ENCODE data around the gene FBXW4.

Gene FBXW4

DNA sequence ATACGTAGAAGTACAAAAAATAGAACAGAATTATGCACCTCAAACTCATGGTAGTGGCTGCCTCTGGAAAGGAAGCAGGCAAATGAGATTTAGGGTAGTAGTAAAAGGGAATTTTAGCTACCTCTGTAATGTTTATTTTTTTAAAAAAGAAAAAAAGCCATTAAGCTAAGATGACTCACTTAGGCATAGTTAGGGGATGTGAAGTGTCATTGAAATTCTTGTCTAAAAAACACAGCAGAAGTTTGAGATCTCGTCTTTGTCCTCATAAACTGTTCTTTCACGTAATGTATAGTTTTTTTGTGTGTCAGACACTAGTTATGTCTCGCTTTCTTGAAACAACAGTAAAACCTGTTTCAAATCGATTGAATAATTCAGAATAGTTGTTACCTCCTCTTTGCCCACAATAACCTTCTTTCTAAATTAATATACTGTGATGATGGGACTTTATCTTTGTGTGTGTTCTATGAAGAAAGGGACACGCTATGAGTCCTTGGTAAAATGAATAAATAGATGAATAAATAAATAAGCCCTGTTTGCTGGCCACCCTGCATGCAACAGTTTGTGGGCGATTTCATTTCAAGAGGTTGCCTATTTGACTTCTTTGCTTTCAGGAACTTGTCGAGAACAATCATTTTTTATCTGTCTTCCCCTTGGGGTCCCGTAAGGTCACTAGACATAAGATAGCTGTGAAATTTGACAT, 14.5 kb upstream of the FBXW4 start:
- Histone ChIP-seq H3K79me2 (ENCODE audit: insufficient read depth, low read depth) (no peaks in the 10 kb centered on the region), H3K27me3 (ENCODE audit: insufficient read depth, low read depth) (no peaks in the 10 kb centered on the region), H2AFZ (ENCODE audit: low read depth) (no peak overlapping the region), H4K20me1 (ENCODE audit: insufficient read depth) (no peaks in the 10 kb centered on the region), H3K36me3 (ENCODE audit: insufficient read depth) (no peaks in the 10 kb centered on the region), H3K27ac (no peak overlapping the region), H3K4me1 (ENCODE audit: low read depth, poor library complexity, severe bottlenecking) (peaks cover 7% of the 10 kb centered on the region), H3K4me2 (no peak overlapping the region), H3K9ac (no peak overlapping the region), H3K4me3 (IDR thresholded peaks at IDR 0.05; ENCODE audit: insufficient read depth, low read depth, low read length) (no peak overlapping the region)
- TF ChIP-seq, protein P1, sequence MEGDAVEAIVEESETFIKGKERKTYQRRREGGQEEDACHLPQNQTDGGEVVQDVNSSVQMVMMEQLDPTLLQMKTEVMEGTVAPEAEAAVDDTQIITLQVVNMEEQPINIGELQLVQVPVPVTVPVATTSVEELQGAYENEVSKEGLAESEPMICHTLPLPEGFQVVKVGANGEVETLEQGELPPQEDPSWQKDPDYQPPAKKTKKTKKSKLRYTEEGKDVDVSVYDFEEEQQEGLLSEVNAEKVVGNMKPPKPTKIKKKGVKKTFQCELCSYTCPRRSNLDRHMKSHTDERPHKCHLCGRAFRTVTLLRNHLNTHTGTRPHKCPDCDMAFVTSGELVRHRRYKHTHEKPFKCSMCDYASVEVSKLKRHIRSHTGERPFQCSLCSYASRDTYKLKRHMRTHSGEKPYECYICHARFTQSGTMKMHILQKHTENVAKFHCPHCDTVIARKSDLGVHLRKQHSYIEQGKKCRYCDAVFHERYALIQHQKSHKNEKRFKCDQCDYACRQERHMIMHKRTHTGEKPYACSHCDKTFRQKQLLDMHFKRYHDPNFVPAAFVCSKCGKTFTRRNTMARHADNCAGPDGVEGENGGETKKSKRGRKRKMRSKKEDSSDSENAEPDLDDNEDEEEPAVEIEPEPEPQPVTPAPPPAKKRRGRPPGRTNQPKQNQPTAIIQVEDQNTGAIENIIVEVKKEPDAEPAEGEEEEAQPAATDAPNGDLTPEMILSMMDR (conservative IDR thresholded peaks at IDR 0.05; ENCODE audit: low read depth, low read length): no peak

DNA sequence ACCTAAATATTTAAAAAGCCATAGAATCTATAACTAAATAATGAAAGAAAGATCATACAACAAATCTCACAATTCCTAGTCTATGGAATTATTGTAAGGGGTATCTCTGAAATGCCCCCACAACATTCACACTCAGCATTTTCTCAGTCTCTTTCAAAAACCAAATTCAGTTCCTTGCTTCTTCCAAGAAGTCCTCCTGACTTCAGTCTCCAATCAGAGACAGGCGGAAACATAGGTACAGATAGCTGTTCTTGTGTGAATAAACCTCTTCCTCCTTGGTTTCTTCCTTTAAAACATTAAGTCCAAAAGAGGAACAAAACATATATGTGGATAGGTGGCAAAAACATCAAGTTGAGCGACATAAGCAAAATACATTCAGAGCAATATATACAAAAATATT, 13.9 kb upstream of the FBXW4 start:
- Histone ChIP-seq H3K4me3 (IDR thresholded peaks at IDR 0.05; ENCODE audit: insufficient read depth, low read depth, low read length) (no peak overlapping the region), H3K27me3 (ENCODE audit: insufficient read depth, low read depth) (no peaks in the 10 kb centered on the region), H3K36me3 (ENCODE audit: insufficient read depth) (no peaks in the 10 kb centered on the region), H3K9ac (no peak overlapping the region), H3K79me2 (ENCODE audit: insufficient read depth, low read depth) (no peaks in the 10 kb centered on the region), H3K27ac (no peak overlapping the region), H3K4me2 (no peak overlapping the region), H3K4me1 (ENCODE audit: low read depth, poor library complexity, severe bottlenecking) (peaks cover 7% of the 10 kb centered on the region), H2AFZ (ENCODE audit: low read depth) (no peak overlapping the region), H4K20me1 (ENCODE audit: insufficient read depth) (no peaks in the 10 kb centered on the region)
- TF ChIP-seq, protein P1 (conservative IDR thresholded peaks at IDR 0.05; ENCODE audit: low read depth, low read length): no peak

DNA sequence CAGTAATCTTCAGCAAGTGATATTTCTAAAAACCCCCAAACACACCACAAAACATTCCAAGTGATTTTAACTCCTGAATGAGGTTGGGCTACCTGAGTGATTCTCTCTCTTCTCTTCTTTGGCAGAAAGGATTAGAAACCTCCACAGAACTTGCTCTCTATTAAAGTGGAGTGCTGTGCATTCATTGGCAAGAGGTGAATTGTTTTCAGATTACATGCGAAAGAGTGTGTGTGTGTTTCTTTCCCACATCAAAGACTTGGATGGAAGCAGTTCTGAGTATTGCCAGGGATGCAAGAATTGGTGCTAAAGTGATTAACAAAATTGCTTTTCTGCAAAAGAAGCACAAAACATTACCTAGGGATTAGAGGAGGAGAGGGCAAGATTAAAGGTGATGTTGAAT, 13.1 kb upstream of the FBXW4 start:
- Histone ChIP-seq H2AFZ (ENCODE audit: low read depth) (no peak overlapping the region), H3K36me3 (ENCODE audit: insufficient read depth) (no peaks in the 10 kb centered on the region), H3K79me2 (ENCODE audit: insufficient read depth, low read depth) (no peaks in the 10 kb centered on the region), H3K27me3 (ENCODE audit: insufficient read depth, low read depth) (no peaks in the 10 kb centered on the region), H3K9ac (no peak overlapping the region), H3K4me2 (no peak overlapping the region), H3K4me1 (ENCODE audit: low read depth, poor library complexity, severe bottlenecking) (peaks cover 14% of the 10 kb centered on the region), H3K4me3 (IDR thresholded peaks at IDR 0.05; ENCODE audit: insufficient read depth, low read depth, low read length) (no peak overlapping the region), H4K20me1 (ENCODE audit: insufficient read depth) (no peaks in the 10 kb centered on the region), H3K27ac (no peak overlapping the region)
- TF ChIP-seq, protein P1 (conservative IDR thresholded peaks at IDR 0.05; ENCODE audit: low read depth, low read length): no peak

DNA sequence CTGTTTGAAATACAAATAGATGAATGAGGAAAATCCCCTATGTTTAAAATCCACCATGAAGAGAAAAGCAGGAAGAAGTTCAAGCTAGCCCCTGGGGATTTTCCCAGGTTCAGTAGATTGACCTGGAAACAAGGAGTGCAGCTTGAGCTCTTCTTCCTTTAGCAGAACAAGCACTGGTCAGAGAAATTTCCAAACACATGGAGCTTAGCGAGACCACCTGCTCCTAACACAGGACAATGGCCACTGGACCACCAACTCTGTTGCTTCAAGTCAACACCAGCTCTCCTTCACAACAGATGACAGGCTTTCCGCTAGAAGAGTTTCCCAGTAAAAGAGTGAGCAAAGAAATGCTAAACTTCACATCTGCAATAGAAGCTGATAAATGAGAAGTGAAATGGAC, 9.4 kb upstream of the FBXW4 start:
- Histone ChIP-seq H3K4me1 (ENCODE audit: low read depth, poor library complexity, severe bottlenecking) (peaks cover 16% of the 10 kb centered on the region), H3K9ac (no peak overlapping the region), H3K4me3 (IDR thresholded peaks at IDR 0.05; ENCODE audit: insufficient read depth, low read depth, low read length) (no peak overlapping the region), H3K27ac (no peak overlapping the region), H3K4me2 (no peak overlapping the region), H3K36me3 (ENCODE audit: insufficient read depth) (no peaks in the 10 kb centered on the region), H2AFZ (ENCODE audit: low read depth) (no peak overlapping the region), H4K20me1 (ENCODE audit: insufficient read depth) (no peaks in the 10 kb centered on the region), H3K27me3 (ENCODE audit: insufficient read depth, low read depth) (no peaks in the 10 kb centered on the region), H3K79me2 (ENCODE audit: insufficient read depth, low read depth) (no peaks in the 10 kb centered on the region)
- TF ChIP-seq, protein P1 (conservative IDR thresholded peaks at IDR 0.05; ENCODE audit: low read depth, low read length): no peak

Measured in KMS-11 (cell line).